Epithelial cell of esophagus (primary cell): Measurements from ENCODE around the gene EPHX1.
"Not testable (repeated sequence)": the region's sequence is repeated elsewhere in the genome, so short reads cannot be mapped to it uniquely, and the experiment has no call there.

Experiments used
- DNase-seq: peaks from one replicate; pipeline ENCODE4 v3.0.0; 2010; ENCODE audit warnings: low read depth
- H3K4me3 ChIP-seq: 2 replicates; pipeline ENCODE4 v1.5.1; 2011; ENCODE audit warnings: mild to moderate bottlenecking, low read length, control low read depth
- TF ChIP-seq, protein P1 (sequence below): IDR thresholded peaks from 2 replicates; pipeline ENCODE4 v1.5.1; 2011; ENCODE audit warnings: low read depth, mild to moderate bottlenecking, low read length, control low read depth, inconsistent platforms; ENCODE audit not compliant: insufficient read depth; ENCODE audit errors: missing control alignments

EPHX1 gene

DNA sequence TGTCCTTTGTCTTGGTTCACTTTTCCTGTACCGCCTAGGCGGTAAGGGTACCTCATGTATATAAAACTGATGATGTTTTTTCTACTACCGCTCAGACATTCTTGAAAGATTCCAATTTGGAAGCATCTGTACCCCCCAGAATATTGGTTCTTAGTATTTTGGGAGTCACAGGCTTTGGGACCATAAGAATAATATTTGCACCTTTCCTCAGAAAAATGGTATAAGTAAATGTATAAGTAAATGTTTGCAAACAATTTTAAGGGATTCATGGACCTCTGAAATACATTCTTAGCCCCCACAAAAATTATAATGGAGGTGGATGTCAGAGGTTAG, 31.6 kb upstream of the EPHX1 start:
- TF ChIP-seq, protein P1, sequence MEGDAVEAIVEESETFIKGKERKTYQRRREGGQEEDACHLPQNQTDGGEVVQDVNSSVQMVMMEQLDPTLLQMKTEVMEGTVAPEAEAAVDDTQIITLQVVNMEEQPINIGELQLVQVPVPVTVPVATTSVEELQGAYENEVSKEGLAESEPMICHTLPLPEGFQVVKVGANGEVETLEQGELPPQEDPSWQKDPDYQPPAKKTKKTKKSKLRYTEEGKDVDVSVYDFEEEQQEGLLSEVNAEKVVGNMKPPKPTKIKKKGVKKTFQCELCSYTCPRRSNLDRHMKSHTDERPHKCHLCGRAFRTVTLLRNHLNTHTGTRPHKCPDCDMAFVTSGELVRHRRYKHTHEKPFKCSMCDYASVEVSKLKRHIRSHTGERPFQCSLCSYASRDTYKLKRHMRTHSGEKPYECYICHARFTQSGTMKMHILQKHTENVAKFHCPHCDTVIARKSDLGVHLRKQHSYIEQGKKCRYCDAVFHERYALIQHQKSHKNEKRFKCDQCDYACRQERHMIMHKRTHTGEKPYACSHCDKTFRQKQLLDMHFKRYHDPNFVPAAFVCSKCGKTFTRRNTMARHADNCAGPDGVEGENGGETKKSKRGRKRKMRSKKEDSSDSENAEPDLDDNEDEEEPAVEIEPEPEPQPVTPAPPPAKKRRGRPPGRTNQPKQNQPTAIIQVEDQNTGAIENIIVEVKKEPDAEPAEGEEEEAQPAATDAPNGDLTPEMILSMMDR, result no peak
- H3K4me3 ChIP-seq, result peak overlapping the region; percentile 89
- DNase-seq, result no peak

DNA sequence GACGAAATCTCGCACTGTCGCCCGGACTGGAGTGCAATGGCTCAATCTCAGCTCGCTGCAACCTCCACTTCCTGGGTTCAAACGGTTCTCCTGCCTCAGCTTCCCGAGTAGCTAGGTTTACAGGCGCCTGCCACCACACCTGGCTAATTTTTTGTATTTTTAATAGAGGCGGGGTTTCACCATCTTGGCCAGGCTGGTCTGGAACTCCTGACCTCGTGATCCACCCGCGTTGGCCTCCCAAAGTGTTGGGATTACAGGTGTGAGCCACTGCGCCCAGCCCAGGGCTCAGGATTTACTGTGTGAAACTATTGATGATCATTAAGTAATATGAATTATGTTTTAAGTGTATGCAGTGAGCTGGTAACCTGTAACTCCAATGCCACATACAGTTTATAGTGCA, 30.8 kb upstream of the EPHX1 start:
- not testable (repeated sequence) for DNase-seq

GRCh38 chr1:225780134-225780533, 29.8 kb upstream of the EPHX1 start:
- TF ChIP-seq, protein P1, result no peak
- DNase-seq, result no peak
- no peak overlapping the region for H3K4me3 ChIP-seq

More for the DNA sequence above, 30.8 kb upstream of the EPHX1 start:
- peak overlapping the region; percentile 89 for H3K4me3 ChIP-seq

DNA sequence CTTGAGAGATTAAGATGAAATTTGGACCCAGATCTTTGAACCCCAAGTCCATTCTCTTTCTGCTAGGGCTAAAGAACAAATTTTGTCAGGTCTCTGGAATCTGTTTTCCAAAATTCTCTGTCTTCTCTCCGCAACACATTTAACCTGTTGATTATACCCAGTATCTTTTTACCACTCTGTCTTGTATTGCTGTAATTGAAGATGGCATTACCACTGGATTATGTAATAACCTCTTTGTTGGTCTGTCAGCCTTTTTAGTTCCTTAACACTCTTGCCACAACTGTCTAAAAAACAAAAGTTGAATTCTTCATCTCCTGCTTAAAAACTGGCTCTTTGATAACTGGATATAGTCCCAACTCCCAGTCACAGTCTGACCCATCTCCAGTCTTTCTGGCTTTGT, 29.3 kb upstream of the EPHX1 start:
- TF ChIP-seq, protein P1, result no peak
- H3K4me3 ChIP-seq, result no peak overlapping the region
- DNase-seq, result no peak

DNA sequence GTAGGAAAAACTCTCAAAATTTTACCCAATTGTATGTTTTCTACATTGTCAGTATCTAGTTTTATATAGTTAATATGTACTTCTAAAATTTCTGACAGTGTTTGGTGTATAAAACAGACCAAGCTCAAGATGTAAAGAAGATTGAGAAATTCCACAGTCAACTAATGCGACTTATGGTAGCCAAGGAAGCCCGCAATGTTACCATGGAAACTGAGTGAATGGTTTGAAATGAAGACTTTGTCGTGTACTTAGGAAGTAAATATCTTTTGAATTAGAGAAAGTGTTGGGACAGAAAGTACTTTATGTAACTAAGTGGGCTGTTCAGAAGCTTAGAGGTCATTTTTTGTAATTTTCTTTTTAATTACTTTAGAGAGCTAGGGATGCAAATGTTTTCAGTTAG, 20.8 kb upstream of the EPHX1 start:
- DNase-seq, H3K4me3 ChIP-seq: not testable (repeated sequence)

GRCh38 chr1:225794954-225795353, 15.0 kb upstream of the EPHX1 start:
- no peak for DNase-seq
- H3K4me3 ChIP-seq, result no peak overlapping the region
- TF ChIP-seq, protein P1, result no peak

DNA sequence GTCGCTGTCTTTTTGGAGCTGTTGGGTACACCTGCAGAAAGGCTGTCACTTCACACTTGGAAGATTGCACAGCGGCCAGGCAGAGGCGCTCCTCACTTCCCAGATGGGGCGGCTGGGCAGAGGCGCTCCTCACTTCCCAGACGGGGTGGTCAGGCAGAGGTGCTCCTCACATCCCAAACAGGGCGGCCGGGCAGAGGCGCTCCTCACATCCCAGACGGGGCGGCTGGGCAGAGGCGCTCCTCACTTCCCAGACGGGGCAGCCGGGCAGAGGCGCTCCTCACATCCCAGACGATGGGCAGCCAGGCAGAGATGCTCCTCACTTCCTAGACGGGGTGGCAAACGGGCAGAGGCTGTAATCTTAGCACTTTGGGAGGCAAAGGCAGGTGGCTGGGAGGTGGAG, 13.8 kb upstream of the EPHX1 start:
- DNase-seq, H3K4me3 ChIP-seq: not testable (repeated sequence)

- DNase-seq, H3K4me3 ChIP-seq: not testable (repeated sequence)
These were observed 8.8 kb upstream of the EPHX1 start for GRCh38 chr1:225801146-225801545.

DNA sequence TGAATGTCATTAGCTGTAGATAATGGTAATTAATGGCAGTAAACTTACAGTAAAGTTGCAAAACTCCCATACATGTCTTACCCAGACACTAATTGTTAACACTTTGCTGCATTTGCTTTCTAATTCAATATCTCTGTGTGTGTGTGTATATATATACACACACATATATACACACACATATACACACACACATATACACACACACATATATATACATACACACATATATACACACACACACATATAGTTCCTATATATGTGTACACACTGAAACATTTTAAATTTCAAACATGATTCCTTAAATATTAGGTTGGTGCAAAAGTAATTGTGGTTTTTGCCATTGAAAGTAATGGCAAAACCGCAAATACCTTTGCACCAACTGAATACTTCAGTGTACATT, 3.7 kb upstream of the EPHX1 start:
- no peak overlapping the region for H3K4me3 ChIP-seq
- DNase-seq, result no peak
- TF ChIP-seq, protein P1, result no peak

- not testable (repeated sequence) for DNase-seq, H3K4me3 ChIP-seq
These were observed 3.2 kb upstream of the EPHX1 start for GRCh38 chr1:225806736-225807135.
